Testis (tissue), 2 donors: ENCODE results near the gene SRXN1.

Experiments
- CTCF ChIP-seq, 3 experiments: fragments of 450-650 bp in 2 of 3; fragments of 200-600 bp in 1 of 3; sonication (generic) in 1 of 3; IDR thresholded peaks; one replicate each; pipeline ENCODE4 v1.5.1; 2016 to 2019; ENCODE audit warnings: antibody characterized with exemption in 3 of 3, mild to moderate bottlenecking in 2 of 3, moderate library complexity in 1 of 3
- POLR2A ChIP-seq: fragments of 450-650 bp; IDR thresholded peaks from one replicate; pipeline ENCODE4 v1.6.1; 2017; ENCODE audit warnings: antibody characterized with exemption, mild to moderate bottlenecking, moderate library complexity

GRCh38 chr20:640674-641515, 12.1 kb downstream of the SRXN1 start:
- TF ChIP-seq CTCF (IDR thresholded peaks at IDR 0.05) (no peak), POLR2A (no peak)
